ENCODE results near the gene DPYSL5.
A peak's percentile ranks its signal among the peaks of the same experiment; 100 is the strongest.
"Not testable (repeated sequence)": the region's sequence is repeated elsewhere in the genome, so short reads cannot be mapped to it uniquely, and the experiment has no call there.

The DPYSL5 gene

DNA sequence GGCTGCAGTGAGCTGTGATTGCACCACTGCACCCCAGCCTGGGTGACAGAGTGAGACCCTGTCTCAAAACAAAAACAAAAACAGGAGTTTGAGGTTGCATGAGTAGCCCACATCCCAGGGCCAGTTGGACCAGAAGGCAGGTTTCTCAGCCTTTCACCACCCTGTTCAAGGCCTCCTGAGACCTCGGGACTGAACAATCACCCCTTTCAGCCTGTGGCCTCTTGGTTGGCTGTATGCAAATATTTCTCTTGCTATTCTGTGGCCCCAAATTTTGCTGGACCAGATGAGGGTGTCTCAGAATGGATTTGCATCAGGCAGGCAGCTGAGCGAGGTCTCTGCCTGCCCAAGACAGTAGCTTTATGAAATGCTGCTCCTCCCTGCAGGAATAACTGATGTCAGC, 56.9 kb downstream of the DPYSL5 start:
- no peak for DNase-seq

- DNase-seq = no peak
These were observed 57.6 kb downstream of the DPYSL5 start for GRCh38 chr2:26905341-26906198.

DNA sequence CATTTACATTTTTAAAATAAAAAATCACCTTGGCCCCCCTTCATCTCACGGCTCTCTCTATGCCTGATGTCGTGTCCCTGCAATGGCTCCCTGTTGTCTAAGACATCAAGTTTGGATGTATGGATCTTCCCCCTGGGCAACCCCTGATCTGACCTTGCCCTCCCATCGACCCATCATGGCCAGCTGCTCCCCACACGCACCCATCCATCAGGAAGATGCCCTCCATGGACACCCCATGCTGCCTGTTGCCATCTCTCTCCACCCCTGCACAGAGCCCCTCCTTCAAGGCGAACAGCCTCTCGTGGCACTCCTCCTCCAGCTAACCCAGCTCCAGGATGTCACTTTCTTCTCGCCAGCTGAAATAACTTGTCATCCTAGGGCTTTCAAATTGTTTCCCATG, 59.5 kb downstream of the DPYSL5 start:
- DNase-seq = no peak

DNA sequence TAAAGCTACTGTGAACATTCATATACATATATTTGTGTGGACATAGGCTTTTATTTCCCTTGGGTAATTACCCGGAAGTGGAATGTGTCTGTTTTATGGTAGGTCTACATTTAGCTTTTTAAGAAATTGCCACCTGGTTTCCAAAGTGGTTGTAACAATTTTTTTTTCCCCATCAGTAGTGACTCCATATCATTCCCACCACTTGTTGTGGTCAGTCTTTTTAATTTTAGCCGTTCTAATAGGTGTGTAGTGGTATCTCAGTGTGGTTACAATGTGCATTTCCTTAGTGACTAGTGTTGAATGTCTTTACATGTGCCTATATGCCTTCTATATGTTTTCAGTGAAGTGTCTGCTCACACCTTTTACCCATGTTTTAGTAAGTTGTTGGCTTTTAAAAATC, 62.2 kb downstream of the DPYSL5 start:
- no peak for DNase-seq

DNA sequence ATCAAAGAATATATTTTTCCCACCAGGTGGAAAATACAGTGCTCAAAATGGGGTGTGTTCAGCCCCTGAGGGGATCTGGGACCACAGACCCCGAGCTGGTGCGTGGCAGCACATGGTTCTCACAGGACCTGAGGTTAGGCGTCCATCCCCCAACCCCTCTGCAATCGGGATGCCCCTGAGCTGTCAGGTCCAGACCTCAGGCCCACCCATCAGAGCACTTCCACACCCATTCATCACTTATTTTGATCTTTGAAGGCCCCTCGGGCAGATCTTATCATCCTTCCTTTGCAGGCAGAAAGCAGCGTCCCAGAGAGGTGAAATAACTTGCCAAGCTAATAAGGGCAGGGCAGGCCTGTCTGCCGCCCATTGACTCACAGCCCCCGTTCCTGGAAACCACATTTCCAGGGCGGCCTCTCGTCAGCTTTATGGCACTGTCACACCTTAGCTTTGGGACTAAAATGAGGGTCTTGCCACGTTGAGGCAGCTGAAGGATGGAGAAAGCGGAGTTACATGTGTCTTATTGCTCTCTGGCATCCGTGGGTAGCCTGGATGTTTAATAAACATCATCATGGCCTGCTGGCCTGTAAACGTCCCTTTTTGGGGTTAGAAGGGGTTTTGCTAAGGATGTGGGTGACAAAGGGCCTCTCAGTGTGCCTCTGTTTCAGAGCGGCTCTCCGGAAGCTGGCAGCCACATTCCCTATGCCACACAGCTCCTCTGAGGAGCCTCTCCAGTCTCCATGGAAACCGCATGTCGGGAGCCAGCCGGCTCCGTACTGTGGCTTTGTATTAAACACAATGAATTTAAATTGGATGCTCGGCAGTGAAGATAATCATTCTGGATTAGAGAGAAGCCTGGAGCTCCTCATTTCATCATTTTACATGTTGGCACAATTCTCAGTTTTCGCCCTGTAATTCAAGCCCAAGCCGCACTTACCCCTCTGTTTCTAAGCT, 64.3 kb downstream of the DPYSL5 start:
- DNase-seq = no peak

DNA sequence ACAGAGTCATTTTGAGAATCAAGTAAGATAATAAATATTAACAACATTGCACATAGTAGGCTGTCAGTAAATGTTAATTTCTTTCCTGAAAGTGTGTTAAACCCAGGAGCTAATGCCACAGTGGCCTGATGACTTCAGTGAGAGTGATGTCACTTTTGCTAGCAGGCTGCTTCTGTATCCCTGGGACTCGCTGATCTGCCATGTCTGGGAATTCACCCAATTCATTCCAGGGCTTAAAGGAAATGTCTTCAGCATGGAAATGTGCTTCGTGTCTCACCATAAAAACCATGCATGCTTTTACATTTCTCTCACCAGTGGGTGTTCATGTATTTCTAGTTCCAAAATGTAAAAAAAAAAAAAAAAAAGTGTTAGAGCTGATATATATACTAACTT, 65.7 kb downstream of the DPYSL5 start:
- DNase-seq = no peak

GRCh38 chr2:26913999-26914658, 66.2 kb downstream of the DPYSL5 start:
- no peak for DNase-seq

DNA sequence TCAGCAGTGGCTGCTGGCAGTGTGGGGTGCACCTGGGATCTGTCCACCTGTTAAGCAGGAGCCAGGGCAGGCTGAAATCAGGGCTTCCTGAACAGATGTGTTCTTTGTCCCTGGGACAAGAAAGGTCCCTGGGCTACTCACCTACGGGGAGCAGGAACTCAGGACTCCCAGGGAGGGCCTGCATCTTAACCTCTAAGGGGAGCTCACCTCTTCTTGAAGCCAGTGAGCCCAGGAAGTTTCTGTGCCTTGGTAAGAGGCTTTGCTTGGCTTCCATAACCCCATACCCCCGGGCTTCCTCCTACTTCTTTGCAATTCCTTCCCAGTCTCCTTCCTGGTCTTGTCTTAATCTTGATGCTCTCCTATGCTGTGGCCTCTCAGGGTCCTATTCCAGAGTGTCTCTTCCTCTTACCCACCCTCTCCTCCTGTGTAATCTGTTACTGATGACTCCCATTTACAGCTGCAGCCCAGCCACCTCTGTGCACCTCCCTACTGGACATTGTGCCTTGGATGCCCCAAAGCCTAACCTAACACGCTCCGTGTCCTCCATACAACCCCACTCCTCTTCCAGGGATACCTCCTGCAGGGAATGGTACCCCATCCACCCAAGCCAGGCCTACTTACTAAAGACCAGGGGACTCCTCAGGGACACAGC, 66.9 kb downstream of the DPYSL5 start:
- DNase-seq = no peak

- DNase-seq = no peak
These were observed 67.4 kb downstream of the DPYSL5 start for GRCh38 chr2:26915316-26915715.

- no peak for DNase-seq
These were observed 68.3 kb downstream of the DPYSL5 start for GRCh38 chr2:26916128-26916692.

DNA sequence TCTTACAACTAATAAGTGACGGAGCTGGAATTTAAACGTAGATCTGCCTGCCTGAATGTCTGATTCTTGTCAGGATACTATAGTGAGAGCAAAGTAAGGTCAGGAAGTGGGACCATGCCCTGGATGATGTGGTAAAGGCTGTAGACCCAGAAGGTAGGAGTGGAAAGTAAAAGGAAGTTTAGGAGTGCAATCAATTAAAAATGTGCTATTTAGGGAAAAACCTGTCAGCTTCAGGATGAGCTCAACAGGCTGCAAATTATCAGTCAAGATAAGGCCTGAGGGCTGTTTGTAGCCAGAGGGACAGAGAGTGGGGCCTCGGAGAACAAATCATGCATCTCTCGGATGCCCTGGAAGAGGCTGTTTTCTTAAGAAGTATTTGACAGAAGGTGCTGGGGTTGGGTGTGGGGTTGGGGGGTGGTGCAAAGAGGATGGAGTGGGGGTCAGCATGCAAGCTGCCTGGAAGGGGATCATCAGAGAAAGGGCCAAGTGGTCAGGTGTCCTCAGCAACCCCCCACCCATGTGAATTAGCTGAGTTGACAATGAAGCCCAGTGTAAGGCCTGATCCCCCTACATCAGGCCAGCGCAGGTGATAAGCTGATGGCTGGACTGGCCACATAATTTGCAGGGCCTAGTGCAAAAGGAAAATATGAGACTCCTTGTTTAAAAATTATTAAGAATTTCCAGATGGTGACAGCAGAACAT, 69.4 kb downstream of the DPYSL5 start:
- no peak for DNase-seq

DNA sequence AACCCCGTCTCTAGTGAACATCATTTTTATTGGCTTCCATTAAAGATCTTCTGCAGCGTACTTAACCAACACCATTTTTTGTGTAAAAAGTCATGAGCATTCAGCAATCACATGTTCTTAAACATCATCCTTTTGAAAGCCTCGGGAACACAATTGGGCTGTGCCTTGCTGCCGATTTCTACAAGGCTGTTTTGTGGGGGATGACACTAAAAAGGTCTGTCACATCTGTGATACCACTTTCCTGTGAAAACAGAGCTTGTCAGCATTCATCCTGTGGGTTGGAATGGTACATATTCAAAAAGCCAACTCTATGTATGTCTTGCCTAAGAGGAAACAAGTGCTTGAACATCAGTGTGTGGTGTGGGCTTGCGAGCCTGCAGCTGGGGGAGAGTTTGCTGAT, 73.4 kb downstream of the DPYSL5 start:
- DNase-seq = no peak

DNA sequence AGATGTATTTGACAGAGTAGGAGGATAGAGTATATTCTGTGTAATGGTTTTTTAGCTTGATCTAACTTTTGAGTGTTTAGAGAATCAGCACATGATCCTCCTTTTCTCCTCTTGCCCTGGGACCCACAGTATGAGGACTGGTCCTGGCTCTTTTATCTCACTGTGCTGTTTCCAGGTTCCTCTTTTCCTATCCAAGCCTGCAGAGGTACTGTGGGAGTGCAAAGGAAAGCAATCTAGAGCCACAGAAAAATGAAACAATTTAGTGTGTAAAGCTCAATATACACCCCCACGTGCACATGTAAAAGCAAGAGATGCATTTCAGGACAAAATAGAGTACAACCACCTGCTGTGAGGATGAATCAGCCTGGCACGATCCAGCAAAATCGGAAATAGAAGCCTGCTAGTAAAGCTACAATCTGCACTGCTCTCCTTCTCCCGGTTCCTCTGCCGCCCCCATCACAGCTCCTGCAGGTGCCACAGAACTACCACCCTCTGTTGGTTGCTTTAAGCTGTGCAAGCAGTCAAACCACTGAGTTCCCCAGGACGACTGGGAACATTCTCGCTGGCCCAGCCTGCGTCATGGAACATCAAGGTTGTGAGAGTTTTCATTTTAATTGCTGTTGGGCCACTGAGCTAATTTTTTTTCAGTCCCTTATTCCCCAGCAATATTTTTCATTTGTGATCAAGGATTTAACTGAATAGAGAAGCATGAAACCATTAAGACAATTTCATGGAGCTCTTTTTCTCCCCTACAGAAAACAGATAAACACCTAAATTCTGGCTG, 74.7 kb downstream of the DPYSL5 start:
- DNase-seq = peak; percentile 27

DNA sequence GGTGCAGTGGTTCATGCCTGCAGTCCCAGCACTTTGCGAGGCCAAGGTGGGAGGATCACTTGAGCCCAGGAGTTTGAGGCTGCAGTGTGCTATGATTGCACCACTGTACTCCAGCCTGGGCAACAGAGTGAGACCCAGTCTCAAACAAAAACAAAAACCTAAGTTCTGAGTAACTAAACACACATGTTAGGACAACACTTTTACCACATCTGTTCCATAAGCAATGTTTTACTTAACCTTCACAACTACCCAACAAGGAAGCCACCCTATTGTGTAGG, 75.2 kb downstream of the DPYSL5 start:
- not testable (repeated sequence) for DNase-seq

DNA sequence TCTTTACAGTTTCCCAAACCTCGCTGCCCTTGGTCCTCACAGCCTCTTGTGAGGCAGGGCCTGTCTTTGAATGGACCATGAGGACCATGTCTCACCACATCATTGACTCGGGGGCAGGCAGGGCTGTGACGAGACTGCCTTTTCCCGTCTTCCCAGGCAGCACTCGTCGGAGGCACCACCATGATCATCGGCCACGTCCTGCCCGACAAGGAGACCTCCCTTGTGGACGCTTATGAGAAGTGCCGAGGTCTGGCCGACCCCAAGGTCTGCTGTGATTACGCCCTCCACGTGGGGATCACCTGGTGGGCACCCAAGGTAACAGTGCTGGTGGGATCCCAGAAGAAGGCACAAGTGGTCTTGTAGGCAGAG, 76.8 kb downstream of the DPYSL5 start:
- DNase-seq = no peak

DNA sequence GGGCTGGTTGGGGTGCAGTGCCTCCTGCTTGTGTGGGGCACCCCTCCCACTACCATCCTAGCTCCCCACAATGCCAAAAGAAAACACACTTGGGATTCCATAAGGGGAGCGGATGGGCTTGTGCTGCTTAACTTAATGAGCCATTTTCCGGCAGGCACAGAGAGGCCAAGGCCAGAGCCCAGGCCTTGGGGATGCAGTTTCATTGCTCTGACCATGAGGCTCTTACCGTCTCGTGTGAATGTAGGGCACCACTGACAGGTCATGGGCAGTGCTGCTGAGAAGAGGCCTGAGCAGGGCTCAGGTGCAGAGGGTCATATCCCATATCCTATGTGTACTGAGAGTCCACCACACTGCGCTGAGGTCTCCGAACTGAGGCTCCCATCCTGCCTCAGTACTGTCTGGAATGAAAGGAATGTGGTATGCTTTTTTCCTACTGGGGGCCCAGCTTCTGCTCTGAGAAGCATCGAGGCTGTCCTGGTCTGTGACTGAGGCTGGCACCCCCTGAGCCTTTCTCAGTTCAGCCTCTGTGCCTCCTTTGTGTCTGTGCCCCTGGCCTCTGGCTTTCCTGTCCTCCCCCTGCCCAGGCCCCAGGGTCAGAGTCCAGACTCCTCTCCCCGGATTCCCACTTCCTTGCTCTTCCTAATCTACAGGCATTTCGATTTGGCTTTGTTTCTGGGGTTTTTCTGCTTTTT, 77.3 kb downstream of the DPYSL5 start:
- no peak for DNase-seq

DNA sequence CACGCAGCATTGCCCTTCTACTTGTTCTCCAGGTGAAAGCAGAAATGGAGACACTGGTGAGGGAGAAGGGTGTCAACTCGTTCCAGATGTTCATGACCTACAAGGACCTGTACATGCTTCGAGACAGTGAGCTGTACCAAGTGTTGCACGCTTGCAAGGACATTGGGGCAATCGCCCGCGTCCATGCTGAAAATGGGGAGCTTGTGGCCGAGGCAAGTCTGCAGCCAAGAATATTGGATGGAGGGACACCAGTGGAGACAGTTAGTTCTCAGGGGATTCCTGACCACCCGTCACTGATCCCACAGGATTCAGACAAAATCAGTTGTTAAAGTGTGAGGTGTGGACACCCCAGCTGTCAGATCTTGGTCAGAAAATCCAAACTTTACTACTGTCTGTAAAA, 79.3 kb downstream of the DPYSL5 start:
- DNase-seq = no peak

DNA sequence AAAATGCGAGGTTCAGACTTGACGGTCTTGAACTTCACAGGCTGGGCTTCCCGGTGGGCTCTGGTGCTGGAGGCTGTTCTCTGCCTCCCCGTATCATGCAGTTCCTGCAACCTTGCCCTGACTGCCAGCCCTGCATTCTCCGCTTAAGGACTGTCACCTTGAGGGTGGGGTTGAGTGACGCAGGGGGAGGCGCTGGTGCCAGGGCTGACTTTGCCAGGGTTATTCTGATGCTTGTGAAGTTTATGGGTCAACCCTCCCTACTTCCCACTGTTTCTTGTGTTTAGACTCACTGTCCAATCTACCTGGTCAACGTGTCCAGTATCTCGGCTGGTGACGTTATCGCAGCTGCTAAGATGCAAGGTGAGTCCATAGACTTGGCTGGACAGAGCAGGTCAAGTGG, 85.0 kb downstream of the DPYSL5 start:
- DNase-seq = no peak

- DNase-seq = no peak
These were observed 85.8 kb downstream of the DPYSL5 start for GRCh38 chr2:26933431-26934334.

DNA sequence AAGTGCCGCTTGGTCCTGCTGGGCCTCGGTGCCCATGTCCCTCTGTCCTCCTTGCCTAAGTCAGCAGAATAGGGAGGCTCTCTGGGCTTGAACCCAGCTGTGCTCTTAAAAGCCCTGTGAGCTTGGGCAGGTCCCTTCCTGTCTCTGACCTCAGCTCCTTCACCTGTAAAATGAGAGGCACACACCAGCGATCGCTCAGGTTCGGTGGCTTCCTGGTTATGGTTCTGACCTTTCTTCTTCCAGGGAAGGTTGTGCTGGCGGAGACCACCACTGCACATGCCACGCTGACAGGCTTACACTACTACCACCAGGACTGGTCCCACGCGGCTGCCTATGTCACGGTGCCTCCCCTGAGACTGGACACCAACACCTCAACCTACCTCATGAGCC, 86.4 kb downstream of the DPYSL5 start:
- no peak for DNase-seq
